Lower leg skin (tissue), 3 donors: Measurements from ENCODE around the gene NPR2.

Experiments used
- CTCF ChIP-seq, 3 donors: fragments of 450-650 bp; IDR thresholded peaks; one replicate each; pipeline ENCODE4 v1.5.1; 2016; ENCODE audit warnings: antibody characterized with exemption in 3 of 3, mild to moderate bottlenecking in 3 of 3, moderate library complexity in 2 of 3
- POLR2A ChIP-seq, 2 donors: fragments of 450-650 bp; IDR thresholded peaks; one replicate each; pipeline ENCODE4 v1.6.1; 2016 to 2017; ENCODE audit warnings: antibody characterized with exemption in 2 of 2, mild to moderate bottlenecking in 1 of 2, moderate library complexity in 1 of 2

GRCh38 chr9:35753466-35753865, 37.9 kb upstream of the NPR2 start:
- no peak for TF ChIP-seq CTCF (IDR thresholded peaks at IDR 0.05)
- no peak for TF ChIP-seq POLR2A (IDR thresholded peaks at IDR 0.05)
